GM18873 (cell line): ENCODE data around the gene ZMYM4.
"Not testable (repeated sequence)": the region's sequence is repeated elsewhere in the genome, so short reads cannot be mapped to it uniquely, and the experiment has no call there.

Experiments
- ATAC-seq: cut with Tn5 transposase; IDR thresholded peaks from one replicate; pipeline ENCODE4 v1.9.1; 2021; ENCODE audit warnings: mild to moderate bottlenecking, moderate library complexity, moderate number of reproducible peaks; ENCODE audit not compliant: unreplicated experiment, low FRiP score

ZMYM4 gene

GRCh38 chr1:35268282-35269200, at the start of gene ZMYM4:
TSS of gene ZMYM4 (plus strand) at chr1:35268709. CDS start at chr1:35269047, 338 bp downstream.
- peak; percentile 69 for ATAC-seq

GRCh38 chr1:35220976-35221375, 47.5 kb upstream of the ZMYM4 start:
- ATAC-seq, result no peak

GRCh38 chr1:35222322-35223083, 46.0 kb upstream of the ZMYM4 start:
- ATAC-seq, result no peak

GRCh38 chr1:35223084-35223630, 45.4 kb upstream of the ZMYM4 start:
- ATAC-seq, result no peak

- ATAC-seq, result no peak
These were observed 42.0 kb upstream of the ZMYM4 start for GRCh38 chr1:35226546-35226945.

GRCh38 chr1:35229587-35230360, 38.7 kb upstream of the ZMYM4 start:
- ATAC-seq, result no peak

- ATAC-seq, result no peak
These were observed 37.2 kb upstream of the ZMYM4 start for GRCh38 chr1:35231287-35231686.

GRCh38 chr1:35236772-35237171, 31.7 kb upstream of the ZMYM4 start:
- ATAC-seq, result not testable (repeated sequence)

GRCh38 chr1:35243691-35244090, 24.8 kb upstream of the ZMYM4 start:
- no peak for ATAC-seq

- no peak for ATAC-seq
These were observed 21.3 kb upstream of the ZMYM4 start for GRCh38 chr1:35247256-35247655.

- ATAC-seq, result no peak
These were observed 14.6 kb upstream of the ZMYM4 start for GRCh38 chr1:35253941-35254340.

GRCh38 chr1:35255276-35255675, 13.2 kb upstream of the ZMYM4 start:
- no peak for ATAC-seq

GRCh38 chr1:35259561-35259960, 8.9 kb upstream of the ZMYM4 start:
- no peak for ATAC-seq

- ATAC-seq, result no peak
These were observed 6.9 kb upstream of the ZMYM4 start for GRCh38 chr1:35261412-35262120.

- ATAC-seq, result no peak
These were observed 4.5 kb upstream of the ZMYM4 start for GRCh38 chr1:35264035-35264434.

GRCh38 chr1:35264871-35265270, 3.6 kb upstream of the ZMYM4 start:
- ATAC-seq, result no peak

GRCh38 chr1:35266306-35266705, 2.2 kb upstream of the ZMYM4 start:
- no peak for ATAC-seq

GRCh38 chr1:35269201-35269988, 886 bp downstream of the ZMYM4 start:
- no peak for ATAC-seq

GRCh38 chr1:35269989-35270289, 1.4 kb downstream of the ZMYM4 start:
- no peak for ATAC-seq
